ENCODE measurements around the gene KCNH5. TPM values are rescaled to one million over a fixed set of nuclear protein-coding genes. Genes with fewer than 3 reads are reported as not detected.

Gene KCNH5
- total RNA-seq, 1 donor from 2014 or later, result 2.4 TPM

DNA sequence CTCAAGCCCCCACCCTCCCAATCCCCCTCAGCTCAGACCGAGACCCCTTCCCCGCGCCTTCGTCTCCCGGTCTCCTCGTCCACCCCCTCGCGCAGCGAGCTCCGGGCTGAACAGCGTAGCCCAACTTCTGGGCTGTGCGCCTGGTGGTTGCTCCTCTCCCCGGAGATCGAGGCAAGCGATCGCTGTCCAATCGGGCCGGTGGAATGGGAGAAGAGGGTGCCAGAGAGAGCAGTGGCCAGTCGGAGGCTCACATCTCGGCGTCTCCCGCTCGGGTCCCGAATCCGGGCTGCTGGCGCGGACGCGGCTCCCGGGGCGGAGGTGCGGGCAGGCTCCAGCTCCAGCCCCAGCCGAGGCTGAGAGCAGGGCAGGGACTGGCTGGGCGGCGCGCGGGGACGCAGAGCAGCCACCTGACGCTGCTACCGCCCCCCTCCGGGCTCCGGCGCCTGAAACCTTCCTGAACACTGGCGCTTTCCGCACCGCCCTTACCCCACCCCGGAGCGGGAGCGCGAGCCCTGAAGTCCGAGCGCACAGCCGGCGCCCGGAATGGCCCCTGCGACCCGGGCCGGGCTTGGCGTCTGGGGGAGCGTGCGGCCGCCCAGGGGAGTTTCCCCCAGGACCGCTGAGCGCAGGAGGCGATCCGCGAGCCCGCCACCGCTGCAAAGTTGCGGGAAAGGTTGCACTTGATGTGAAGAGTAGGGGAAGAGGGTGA, 508 bp upstream of the KCNH5 start:
- no peaks in the 10 kb centered on the region for H3K36me3 ChIP-seq (ENCODE audit: insufficient read depth, low read length)
- peak overlapping the region; percentile 85 for H2AFZ ChIP-seq (ENCODE audit: low read depth, low read length)
- DNase-seq (ENCODE audit: low read depth), result peak; percentile 39
- TF ChIP-seq, protein P1, sequence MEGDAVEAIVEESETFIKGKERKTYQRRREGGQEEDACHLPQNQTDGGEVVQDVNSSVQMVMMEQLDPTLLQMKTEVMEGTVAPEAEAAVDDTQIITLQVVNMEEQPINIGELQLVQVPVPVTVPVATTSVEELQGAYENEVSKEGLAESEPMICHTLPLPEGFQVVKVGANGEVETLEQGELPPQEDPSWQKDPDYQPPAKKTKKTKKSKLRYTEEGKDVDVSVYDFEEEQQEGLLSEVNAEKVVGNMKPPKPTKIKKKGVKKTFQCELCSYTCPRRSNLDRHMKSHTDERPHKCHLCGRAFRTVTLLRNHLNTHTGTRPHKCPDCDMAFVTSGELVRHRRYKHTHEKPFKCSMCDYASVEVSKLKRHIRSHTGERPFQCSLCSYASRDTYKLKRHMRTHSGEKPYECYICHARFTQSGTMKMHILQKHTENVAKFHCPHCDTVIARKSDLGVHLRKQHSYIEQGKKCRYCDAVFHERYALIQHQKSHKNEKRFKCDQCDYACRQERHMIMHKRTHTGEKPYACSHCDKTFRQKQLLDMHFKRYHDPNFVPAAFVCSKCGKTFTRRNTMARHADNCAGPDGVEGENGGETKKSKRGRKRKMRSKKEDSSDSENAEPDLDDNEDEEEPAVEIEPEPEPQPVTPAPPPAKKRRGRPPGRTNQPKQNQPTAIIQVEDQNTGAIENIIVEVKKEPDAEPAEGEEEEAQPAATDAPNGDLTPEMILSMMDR (IDR thresholded peaks at IDR 0.05; ENCODE audit: insufficient read depth, low read depth, low read length), result no peak
- TF ChIP-seq EZH2 (IDR thresholded peaks at IDR 0.05; ENCODE audit: insufficient read depth, low read length), result peak; percentile 41
- peak overlapping the region; percentile 52 for H3K4me3 ChIP-seq (ENCODE audit: insufficient read depth, low read depth, low read length)
- no peaks in the 10 kb centered on the region for H3K9me3 ChIP-seq (ENCODE audit: insufficient read depth, low read depth, low read length)
- no peak overlapping the region for H3K27ac ChIP-seq (ENCODE audit: low read depth, low read length)
- Mint-ChIP-seq H3K9me3 (ENCODE audit: unreplicated experiment) (no peaks in the 10 kb centered on the region), H3K27ac (ENCODE audit: unreplicated experiment) (no peak overlapping the region), H3K36me3 (ENCODE audit: low read depth, unreplicated experiment) (no peaks in the 10 kb centered on the region), H3K4me3 (ENCODE audit: unreplicated experiment) (peak overlapping the region; percentile 79), H3K4me1 (ENCODE audit: low read depth, unreplicated experiment) (no peaks in the 10 kb centered on the region), H3K27me3 (ENCODE audit: low read depth, unreplicated experiment) (peaks cover 45% of the 10 kb centered on the region)
- H3K9ac ChIP-seq (ENCODE audit: low read length), result no peak overlapping the region
- peak overlapping the region; percentile 93 for H3K4me2 ChIP-seq (ENCODE audit: low read length)
- peaks cover 10% of the 10 kb centered on the region for H3K4me1 ChIP-seq (ENCODE audit: insufficient read depth, low read length)
- no peaks in the 10 kb centered on the region for H4K20me1 ChIP-seq (ENCODE audit: insufficient read depth, low read length)
- no peak for FAIRE-seq
- H3K79me2 ChIP-seq (ENCODE audit: insufficient read depth, low read length), result no peaks in the 10 kb centered on the region
- peaks cover 47% of the 10 kb centered on the region for H3K27me3 ChIP-seq (ENCODE audit: insufficient read depth, low read length)

DNA sequence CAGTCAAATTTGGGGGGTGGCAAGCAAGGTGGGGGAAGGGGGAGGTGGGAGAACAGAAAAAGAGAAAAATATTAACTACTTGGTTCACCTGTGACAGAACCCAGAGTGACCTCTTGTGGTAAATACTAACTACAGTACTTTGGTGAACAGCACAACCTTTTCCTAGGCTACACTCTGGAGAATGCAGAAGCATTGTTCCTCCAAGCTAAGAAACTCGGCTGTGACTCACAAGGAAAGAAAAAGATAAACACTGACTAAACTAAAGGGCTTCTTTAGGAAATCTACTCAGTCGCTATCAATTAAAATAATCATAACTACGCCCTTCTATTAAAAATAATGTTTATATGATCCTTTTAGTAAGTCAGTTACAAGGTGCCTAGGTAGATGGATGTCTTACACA, 5.4 kb downstream of the KCNH5 start:
- FAIRE-seq (no peak), DNase-seq (ENCODE audit: low read depth) (peak; percentile 69)
- H3K79me2 ChIP-seq (ENCODE audit: insufficient read depth, low read length), result no peaks in the 10 kb centered on the region
- H3K36me3 ChIP-seq (ENCODE audit: insufficient read depth, low read length), result no peaks in the 10 kb centered on the region
- TF ChIP-seq, protein P1 (IDR thresholded peaks at IDR 0.05; ENCODE audit: insufficient read depth, low read depth, low read length), result peak; percentile 13
- TF ChIP-seq EZH2 (IDR thresholded peaks at IDR 0.05; ENCODE audit: insufficient read depth, low read length), result no peak
- H3K27me3 ChIP-seq (ENCODE audit: insufficient read depth, low read length), result peaks cover 14% of the 10 kb centered on the region
- Mint-ChIP-seq H3K9me3 (ENCODE audit: unreplicated experiment) (no peaks in the 10 kb centered on the region), H3K27me3 (ENCODE audit: low read depth, unreplicated experiment) (peaks cover 10% of the 10 kb centered on the region), H3K27ac (ENCODE audit: unreplicated experiment) (no peak overlapping the region), H3K36me3 (ENCODE audit: low read depth, unreplicated experiment) (no peaks in the 10 kb centered on the region), H3K4me1 (ENCODE audit: low read depth, unreplicated experiment) (peaks cover 1% of the 10 kb centered on the region), H3K4me3 (ENCODE audit: unreplicated experiment) (no peak overlapping the region)
- no peaks in the 10 kb centered on the region for H3K4me1 ChIP-seq (ENCODE audit: insufficient read depth, low read length)
- no peak overlapping the region for H3K4me2 ChIP-seq (ENCODE audit: low read length)
- H3K4me3 ChIP-seq (ENCODE audit: insufficient read depth, low read depth, low read length), result no peak overlapping the region
- no peak overlapping the region for H3K27ac ChIP-seq (ENCODE audit: low read depth, low read length)
- H2AFZ ChIP-seq (ENCODE audit: low read depth, low read length), result no peak overlapping the region
- H3K9ac ChIP-seq (ENCODE audit: low read length), result no peak overlapping the region
- no peaks in the 10 kb centered on the region for H4K20me1 ChIP-seq (ENCODE audit: insufficient read depth, low read length)
- H3K9me3 ChIP-seq (ENCODE audit: insufficient read depth, low read depth, low read length), result no peaks in the 10 kb centered on the region

DNA sequence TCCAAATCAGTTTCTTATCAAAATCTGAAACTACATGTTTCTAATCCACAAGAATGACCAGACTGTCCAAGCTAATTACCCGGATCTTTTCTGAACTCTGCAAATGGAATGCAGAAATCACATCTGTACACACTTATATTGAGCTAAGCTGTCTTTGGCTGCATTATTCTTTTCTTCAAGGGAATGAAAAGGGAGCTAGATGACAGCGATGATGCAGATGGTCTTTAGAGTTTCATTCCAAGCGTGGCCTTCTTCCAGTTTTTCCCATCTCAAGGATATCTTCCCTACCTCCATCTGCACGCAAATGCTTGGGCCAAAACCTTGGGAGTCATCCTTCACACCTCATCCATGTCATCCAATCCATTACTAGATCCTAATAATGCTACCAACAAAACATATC, 12.6 kb downstream of the KCNH5 start:
- DNase-seq (ENCODE audit: low read depth) (peak; percentile 17), FAIRE-seq (no peak)
- no peak overlapping the region for H3K9ac ChIP-seq (ENCODE audit: low read length)
- H3K4me1 ChIP-seq (ENCODE audit: insufficient read depth, low read length), result no peaks in the 10 kb centered on the region
- H3K27me3 Mint-ChIP-seq (ENCODE audit: low read depth, unreplicated experiment), result no peaks in the 10 kb centered on the region
- no peaks in the 10 kb centered on the region for H3K36me3 ChIP-seq (ENCODE audit: insufficient read depth, low read length)
- H3K9me3 Mint-ChIP-seq (ENCODE audit: unreplicated experiment), result no peaks in the 10 kb centered on the region
- no peak overlapping the region for H3K4me3 ChIP-seq (ENCODE audit: insufficient read depth, low read depth, low read length)
- H2AFZ ChIP-seq (ENCODE audit: low read depth, low read length), result no peak overlapping the region
- no peak overlapping the region for H3K4me2 ChIP-seq (ENCODE audit: low read length)
- no peaks in the 10 kb centered on the region for H3K79me2 ChIP-seq (ENCODE audit: insufficient read depth, low read length)
- H3K27ac Mint-ChIP-seq (ENCODE audit: unreplicated experiment), result no peak overlapping the region
- H3K9me3 ChIP-seq (ENCODE audit: insufficient read depth, low read depth, low read length), result no peaks in the 10 kb centered on the region
- H4K20me1 ChIP-seq (ENCODE audit: insufficient read depth, low read length), result no peaks in the 10 kb centered on the region
- H3K36me3 Mint-ChIP-seq (ENCODE audit: low read depth, unreplicated experiment), result no peaks in the 10 kb centered on the region
- no peaks in the 10 kb centered on the region for H3K27me3 ChIP-seq (ENCODE audit: insufficient read depth, low read length)
- H3K4me3 Mint-ChIP-seq (ENCODE audit: unreplicated experiment), result no peak overlapping the region
- no peak overlapping the region for H3K27ac ChIP-seq (ENCODE audit: low read depth, low read length)
- no peaks in the 10 kb centered on the region for H3K4me1 Mint-ChIP-seq (ENCODE audit: low read depth, unreplicated experiment)
- TF ChIP-seq EZH2 (IDR thresholded peaks at IDR 0.05; ENCODE audit: insufficient read depth, low read length), result no peak
- TF ChIP-seq, protein P1 (IDR thresholded peaks at IDR 0.05; ENCODE audit: insufficient read depth, low read depth, low read length), result no peak

Data from astrocyte (in vitro differentiated cells and primary cell).